SW480 (cell line): ENCODE results near the gene CHCHD6.

ENCODE experiments used
- DNase-seq: peaks from one replicate; pipeline ENCODE4 v3.0.0-alpha.2; 2016; ENCODE audit warnings: low spot score

The CHCHD6 gene

DNA sequence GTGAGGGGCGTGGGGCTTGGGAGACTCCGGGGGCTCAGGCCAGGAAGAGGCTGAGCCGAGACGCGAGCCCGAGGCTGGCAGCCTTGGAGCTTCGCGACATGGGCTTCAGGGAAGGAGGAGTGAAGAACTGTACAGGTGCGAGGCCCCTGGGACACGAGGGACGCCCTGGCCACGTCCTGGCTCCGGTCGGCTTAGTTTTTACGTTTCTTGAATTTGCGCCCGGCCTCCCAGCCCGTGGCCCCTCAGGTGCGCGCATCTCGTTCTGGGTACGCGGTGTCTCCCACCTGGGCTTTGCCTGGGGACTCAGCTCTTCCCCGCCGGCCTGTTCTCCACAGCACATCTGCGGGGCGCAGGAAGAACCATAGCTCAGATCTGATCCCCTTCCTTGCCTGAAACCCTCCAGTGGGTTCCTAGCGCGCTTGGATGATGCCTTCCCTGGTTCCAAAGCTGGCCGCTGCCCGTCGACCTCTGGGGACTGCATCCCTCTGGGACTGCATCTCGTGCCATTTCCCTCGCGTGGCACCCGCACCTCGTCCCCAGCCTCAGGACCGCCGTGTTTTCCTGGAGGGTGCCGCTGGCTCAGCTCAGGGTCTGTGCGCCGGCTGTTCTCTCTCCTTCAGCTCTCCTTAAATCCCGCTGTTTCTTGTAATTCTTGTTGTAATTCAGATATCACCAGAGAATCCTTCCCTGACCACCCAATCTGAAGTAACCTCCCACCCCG, 614 bp downstream of the CHCHD6 start:
- no peak for DNase-seq

DNA sequence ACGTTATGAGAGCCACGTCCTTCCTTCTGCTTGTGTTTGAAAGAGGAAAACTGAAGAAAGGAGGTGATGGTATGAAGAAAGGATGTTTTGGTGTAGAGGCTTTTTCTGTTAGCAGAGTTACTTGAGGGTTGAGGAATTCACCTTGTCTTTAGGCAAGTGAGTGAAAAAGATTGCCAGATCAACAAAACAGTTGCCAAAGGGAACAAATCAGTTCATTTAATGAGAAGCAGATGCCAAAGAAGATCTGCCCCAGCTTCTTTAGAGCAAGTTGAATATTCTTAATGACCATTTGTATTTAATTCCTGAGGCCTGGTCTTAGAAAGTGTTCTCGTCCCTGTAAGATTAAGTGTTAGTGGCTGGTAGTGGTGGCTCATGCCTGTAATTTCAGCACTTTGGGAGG, 2.6 kb downstream of the CHCHD6 start:
- no peak for DNase-seq

DNA sequence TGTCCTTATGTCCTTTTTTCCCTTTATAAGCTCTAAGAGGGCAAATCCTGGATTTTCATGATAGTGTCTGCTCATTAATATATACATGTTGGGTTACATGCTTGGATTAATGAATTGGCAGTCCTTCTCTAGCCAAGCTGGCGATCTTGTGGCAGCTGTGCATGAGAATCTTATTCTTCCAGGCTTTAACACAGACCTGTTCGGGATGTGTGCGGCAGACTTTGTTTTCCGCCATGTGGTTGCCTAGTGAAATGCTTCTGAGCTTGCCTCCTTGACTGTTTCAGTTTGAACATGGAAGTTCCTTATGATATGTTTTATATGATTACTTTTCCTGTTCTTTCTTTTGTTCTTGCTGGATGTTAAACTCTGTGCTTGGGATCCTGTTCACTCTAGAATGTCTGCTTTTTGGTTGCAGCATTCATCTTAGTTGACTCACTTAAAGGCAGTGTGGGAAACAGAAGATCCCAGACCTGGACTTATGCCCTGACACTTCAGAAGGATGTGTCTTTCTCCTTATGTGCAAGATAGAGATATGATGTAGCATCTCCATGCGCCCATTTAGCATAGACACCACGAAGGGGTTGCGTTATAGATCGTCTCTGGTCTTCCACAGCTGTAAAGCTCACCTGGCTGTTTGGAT, 7.2 kb downstream of the CHCHD6 start:
- no peak for DNase-seq

DNA sequence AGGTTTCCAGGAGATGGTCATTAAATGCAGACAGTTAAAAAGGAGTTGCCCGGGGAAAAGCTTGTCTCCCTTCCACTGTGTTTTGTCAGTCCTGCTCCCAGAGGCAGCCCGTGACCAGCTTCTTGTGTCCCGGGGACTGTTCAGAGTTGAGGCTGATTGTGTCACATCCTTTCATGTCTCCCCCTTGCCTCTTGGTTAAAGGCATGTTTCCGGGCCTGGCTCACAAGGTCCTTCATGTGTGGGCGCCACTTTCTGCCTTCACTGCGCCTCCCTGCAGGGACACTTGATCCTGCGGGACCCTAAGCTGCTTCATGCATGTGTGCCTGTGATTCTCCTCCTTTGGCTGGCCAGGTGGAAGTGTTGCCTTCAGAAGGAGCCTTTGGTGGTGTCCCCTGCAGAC, 9.2 kb downstream of the CHCHD6 start:
- no peak for DNase-seq

DNA sequence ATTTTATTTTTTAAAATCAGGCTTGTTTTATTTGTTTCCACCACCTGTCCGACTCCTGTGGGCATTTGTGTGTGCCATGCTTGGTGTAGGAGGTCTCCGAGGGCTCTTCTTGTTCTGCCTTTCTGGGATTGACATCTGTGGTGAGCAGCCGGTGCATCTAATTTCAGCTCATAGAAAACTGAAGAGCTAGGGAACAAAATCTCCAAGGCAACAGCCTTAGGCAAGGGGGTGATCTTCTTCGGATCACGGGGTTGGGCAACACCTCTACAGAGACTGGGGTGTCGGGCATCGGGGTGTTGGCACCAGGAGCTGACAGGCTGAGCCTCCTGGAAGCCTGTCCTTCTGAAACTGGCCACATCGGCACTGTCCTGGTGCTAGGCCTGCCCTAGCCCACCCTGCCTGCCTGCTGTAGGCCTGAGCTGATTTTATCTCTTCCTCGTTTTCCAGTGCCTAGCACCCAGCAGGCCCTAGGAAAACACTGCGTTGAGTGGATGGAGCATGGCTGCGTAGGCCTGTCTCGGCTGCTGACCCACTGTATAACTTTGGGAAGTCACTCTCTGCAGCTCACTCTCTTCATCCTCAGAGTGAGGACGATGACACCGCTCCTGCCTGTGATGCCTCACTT, 10.3 kb downstream of the CHCHD6 start:
- no peak for DNase-seq

DNA sequence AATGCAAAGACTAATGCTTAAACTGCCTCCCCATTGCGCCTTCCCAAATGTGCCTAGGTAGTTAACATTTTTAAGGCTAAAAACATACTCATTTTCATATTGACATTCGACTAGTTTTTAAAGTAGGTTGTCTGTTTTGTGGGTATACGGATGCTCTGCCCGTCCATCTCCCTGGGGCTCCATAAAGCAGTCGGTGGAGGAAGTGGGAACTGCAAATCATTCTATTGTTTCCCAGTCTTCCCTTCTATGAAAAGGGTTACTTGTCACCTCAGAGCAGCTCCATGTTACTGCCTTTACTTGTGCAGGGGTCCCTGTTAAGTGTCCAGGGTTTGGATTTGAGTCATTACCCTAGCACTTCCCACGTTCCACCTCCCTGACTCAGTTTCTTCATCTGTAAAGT, 10.9 kb downstream of the CHCHD6 start:
- DNase-seq: no peak

DNA sequence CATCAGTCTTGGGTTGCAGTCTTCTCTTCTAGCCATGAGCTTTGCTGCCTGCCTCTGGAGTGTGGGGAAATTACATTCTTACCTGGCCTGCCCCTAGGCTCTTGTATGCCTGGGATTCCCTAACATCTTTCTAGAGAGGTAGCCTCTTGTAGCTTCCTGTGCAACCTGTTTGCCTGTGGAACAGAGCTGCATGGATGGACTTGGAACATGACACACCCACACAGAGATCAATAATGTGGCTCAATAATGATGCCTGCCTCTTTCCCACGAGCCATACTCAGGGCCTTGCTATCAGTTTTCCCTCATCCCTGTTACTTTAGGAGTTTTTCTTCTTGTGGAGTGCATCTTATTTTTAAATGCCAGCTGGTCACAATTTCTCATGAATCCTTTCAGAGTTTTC, 11.4 kb downstream of the CHCHD6 start:
- no peak for DNase-seq

DNA sequence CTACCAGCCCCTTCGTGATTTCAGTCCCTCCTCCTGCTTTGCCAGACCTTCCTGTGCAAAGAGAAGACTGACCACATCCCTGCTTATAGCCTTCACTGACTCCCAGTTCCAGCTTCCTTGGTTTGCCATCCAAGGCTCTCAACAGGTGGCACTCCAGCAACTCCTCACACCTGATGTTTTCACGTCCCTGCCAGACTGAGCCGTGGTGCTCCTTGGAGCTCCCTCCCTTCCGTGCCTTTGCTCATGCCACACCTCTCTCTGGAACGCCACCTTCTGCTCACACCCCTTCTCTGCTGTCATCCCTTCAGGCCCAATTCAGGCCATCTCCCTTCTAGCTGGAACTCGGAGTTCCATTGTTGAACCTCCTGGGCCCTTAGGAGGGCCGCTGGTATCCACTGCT, 12.0 kb downstream of the CHCHD6 start:
- DNase-seq: no peak

DNA sequence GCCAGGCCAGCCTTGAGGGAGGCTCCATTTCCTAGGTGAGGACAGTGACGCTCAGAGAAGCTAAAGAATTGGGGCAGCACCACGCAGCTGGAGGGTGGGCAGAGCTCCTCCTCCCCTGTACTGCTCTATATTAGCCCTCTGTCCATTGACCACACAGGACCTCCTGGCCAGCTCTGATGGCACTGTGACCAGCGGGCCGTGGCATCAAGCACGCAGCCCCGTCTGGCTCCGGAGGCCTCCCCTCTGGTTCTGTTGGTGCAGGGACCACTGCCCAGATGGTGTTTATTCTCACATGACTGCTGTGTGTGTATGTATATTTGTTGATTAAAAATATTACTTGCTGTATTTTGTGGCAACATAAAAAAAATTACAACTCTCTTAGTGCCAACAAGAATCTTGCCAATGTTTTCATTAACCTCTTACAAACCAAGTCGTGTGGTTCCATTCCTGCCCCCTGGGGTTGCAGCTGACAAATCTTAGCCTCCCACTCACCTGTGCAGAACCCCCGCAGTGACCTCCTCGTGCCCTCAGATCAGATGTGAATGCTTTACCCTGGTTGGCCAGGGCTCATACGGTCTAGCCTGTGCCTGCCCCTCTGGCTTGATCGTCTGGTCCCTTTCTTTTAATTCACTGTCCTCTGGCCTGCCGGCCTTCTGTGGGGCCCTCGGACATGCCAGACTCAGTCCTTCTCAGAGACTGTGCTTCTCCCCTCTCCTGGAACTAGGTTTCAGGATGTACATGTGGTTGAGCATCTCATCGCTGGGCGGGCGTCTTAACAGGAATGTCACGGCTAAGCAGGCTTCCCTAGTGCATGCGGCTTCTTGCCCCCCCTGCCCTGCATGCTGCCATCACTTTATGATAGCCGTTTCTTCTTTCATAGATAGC, 14.8 kb downstream of the CHCHD6 start:
- DNase-seq: no peak

DNA sequence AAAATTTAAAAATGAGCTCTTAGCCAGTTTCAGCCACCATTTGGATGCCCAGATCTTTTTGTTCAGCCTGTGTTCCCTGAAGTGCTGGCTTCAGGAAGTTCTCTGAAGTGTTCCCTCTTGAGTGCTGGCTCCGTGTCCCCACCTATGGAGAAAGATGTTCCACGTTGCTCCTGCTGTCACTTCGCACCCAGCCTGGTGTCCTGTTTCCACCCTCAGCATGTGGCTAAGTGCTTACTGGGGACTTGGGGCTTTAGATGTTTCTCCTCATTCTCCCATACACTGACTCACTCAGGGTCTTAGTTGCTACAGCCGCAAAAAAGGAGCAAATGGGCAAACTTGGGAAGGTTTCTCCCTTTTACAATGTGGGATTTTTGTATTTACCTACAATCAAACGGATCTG, 16.6 kb downstream of the CHCHD6 start:
- DNase-seq: no peak

DNA sequence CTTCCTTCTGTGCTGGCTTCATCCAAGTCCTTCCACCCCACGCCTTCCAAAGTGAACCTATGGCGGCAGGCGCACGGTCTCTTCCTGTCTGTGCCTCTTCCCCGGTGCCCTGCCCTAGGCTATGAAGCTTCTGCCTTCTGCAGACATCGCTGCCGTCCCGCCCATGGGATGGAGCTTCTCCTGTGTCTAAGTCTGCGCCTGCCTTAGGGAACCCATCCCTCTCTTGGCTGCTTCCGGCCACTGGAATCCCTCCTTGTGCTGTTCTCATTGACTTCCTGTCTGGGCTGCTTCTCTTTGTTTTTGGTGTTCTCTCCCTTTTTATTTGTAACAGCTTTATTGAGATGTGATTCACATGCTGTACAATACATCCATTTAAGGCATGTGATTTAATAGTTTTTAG, 17.2 kb downstream of the CHCHD6 start:
- no peak for DNase-seq

DNA sequence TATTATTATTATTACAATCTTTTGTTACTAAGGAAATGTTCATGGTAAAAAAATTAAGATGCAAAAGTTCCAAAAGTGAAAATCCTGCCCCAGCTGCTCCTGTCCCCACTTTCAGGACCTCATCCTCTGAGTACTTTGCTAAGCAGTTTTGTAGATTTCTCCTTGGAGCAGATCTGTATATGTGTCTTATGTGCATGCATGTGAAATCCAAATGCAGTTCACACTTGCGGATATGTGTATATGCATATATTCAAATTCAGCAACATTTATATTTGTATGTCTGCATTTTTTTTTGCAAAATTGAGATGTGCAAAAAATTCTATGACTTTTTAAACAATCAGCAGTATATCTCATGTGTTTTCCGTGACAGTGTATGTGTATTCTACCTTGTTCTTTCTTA, 19.2 kb downstream of the CHCHD6 start:
- DNase-seq: no peak

DNA sequence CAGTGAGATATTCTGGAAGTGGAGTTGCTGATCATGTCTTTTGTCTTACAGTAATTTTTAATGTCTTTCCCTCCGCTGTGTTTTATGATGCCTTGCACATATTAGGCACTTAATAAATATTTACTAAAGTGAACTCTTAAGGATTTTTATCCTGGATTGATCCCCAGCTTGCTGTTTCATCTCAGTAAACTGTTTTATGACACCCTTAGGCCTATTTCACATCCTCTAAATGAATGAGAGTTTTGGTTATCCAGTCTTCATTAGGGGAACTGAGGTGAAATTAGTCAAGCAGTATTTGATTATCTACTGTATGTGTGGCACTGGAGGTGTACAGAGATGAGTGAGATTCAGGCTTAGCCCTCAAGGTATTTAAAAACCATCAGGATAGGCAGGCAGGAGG, 19.8 kb downstream of the CHCHD6 start:
- no peak for DNase-seq

DNA sequence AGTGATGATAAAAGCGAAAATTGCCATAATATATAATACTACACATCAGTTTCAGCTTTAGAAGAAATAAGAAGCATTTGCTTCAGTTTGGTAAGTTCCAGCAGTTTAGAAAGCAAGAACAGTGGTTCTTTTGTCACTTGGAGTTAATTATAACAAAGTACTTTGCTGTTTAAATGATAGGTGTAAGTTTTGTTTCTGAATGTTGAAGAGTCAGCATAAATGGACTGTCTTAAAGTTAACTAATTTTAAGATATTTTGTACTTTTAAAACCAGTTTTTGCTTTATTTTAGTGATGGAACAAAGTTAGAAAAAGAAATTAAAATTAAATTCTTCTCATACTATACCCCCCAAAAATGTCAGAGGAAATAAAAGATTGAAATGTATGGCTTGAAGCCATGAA, 24.6 kb downstream of the CHCHD6 start:
- DNase-seq: no peak

DNA sequence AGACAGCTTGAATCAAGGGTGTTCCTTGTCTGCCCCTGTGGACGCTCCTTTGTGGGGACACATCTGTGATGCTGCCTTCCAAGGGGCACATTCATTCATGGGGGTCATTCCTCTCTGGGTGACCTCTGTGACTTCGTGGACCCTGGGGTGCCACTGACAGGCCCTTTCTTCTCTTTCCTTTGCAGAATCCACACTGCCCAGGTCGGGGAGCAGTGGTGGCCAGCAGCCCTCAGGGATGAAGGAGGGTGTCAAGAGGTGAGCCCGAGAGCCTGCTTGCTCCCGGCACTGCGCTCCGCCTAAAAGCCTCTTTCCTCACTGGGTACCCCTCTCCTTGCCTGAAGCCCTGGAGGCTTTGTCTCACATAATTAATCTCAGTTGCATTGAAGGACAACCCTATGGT, 26.3 kb downstream of the CHCHD6 start:
- DNase-seq: no peak

DNA sequence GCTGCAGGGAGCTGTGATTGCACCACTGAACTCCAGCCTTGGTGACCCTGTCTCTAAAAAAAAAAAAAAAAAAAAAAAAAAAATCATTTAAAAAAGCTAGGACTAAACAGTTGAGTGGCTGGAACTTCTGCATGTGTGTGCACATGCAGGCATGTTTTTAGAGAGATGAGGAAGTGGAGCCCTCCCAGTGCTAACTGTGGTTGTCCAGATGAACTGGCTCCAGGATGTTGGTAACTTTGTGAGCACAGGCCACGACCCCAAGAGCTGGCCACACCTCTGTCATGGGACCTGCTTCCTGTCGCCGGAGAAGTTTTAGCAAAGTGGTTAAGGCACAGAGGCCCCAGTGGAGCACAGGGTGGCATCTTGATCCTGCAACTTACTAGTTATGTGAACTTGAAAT, 27.0 kb downstream of the CHCHD6 start:
- no peak for DNase-seq

DNA sequence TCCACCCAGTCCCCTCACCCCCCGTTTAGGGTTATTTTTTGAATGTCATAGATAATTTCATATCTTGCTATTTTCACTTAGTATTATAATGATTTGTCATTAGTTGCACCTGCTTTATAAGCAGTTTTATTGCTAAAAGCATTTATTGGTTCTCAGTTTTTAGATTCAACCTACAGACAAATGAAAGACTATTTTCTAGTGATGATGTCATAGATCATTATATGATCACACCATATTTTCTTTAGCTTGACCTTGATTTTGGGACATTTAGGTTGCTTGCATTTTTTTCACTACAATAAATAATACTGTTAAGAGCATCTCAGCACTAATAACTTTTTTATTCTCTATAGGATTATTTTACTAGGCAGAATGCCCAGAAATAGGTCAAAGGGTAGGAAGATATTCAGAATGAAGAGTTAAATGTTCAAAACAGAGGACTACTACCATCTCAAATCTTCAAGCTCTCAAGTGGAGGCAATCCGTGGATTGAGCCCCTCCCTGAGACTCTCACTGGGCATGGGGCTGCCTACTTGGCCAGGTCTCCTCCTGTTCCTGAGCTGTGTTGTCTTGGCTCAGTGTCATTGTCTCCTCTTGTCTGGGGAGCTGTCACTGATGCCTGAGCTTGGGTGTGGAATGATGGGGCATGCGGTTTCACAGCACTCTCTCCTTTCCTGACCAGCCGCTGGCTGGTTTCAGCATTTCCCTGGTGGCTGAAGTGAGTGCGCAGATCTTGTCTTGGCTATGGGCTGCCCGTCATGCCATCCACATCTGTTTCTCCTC, 28.4 kb downstream of the CHCHD6 start:
- no peak for DNase-seq

DNA sequence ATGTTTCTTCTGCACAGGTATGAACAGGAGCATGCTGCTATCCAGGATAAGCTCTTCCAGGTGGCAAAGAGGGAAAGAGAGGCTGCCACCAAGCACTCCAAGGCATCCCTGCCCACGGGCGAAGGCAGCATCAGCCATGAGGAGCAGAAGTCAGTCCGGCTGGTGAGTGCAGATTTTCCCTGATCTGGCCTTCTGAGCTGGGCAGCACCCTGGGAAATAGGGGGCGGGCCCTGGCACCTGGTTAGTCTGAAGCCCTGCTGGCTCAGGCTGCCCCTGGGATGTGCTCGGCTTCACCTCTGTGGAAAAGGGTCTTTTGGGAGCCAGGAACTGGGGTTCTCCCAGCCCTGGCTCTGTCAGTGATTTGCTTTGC, 29.0 kb downstream of the CHCHD6 start:
- DNase-seq: no peak

DNA sequence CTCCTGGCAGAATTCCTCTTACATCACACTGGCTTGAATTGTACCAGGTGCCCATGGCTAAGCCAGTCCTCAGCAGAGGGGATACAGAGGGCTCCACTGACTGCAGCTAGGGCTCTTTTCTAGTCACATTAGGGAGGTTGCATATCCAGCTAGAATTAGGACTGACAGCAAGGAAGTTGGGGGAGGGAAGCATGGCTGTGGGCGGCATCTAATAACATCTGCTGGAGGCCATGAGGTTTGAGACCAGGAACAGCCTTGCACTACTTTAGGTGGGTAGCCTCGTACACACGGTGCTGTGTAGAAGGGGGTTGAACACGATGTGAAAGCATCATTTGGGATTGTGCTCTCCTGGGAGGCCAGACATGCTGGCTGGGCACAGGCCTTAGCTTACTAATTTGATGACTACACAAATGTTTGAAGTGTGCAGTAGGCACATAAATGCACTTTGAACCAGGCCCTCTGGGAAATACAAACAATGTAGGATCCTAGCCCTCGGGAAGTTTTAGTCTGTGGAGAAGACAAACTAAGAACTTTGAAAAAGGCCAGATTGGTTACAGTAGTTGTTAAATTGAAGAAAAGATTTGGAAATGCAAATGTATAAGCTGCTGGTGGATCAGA, 30.2 kb downstream of the CHCHD6 start:
- DNase-seq: no peak

DNA sequence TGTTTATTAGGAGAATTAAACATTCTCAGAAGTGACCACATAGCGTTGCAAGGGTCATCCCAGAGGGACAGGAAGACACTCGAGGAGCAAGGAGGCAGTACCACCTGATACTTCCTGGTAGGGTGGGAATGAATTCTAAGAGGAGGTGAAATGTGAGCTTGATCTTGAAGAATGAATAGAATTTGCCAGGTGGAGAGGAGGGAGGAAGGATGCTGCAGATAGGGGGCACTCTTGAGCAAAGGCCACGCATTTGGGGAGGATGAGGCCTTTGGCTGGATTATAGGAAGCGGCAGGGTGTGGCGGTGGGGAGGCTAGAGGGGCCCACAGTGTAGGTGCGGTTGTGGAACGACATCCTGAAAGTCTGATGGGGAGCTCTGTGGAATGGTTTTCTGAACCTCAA, 33.5 kb downstream of the CHCHD6 start:
- no peak for DNase-seq

DNA sequence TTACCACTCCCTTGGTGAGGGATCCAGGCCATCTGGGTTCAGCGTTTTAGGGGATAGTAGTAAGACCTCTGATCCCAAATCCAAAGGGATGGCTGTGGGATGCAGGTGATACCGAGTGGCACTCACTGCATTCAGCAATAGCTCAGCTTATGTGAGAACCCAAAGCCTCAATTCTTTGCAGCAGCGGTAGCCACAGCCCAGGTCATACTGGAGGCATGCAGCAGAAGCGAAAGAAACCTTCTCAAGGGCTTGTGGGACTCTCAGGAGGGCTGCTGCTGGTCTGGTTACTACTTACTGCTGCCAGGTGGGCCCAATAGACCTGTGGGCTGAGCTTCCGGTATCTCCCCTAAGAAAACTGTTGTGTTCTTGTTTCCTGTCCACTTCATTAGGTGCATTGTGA, 38.0 kb downstream of the CHCHD6 start:
- no peak for DNase-seq

DNA sequence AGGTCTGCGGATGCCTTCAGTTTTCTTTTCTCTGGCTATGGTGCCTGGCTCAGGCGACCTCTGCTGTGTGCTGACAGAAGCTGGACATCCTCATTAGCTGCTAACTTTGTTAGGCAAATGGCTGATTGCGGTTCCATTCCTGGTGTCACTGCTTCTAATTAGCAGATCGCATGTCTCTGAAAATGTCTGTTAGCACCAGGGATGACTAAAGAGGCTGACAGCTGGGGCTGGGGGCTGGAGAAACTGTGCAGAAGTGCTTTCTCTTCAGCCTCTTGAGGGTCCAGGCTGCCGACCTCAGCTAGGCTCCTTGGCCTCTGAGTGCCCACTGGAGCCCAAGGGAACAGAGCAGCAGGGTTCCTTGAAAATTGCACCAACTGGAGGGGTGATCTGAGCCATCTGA, 39.3 kb downstream of the CHCHD6 start:
- DNase-seq: no peak
